Natural killer cell (primary cell): Measurements from ENCODE around the gene ETNK2. TPM values are rescaled to one million over a fixed set of nuclear protein-coding genes. Genes with fewer than 3 reads are reported as not detected.

ENCODE experiments used
- ATAC-seq, 3 donors: fragments of 150-1000 bp in 2 of 3; fragments of 200-7000 bp in 1 of 3; cut with Tn5 transposase; 1 replicate in 1 of 3; 2 replicates in 2 of 3; pipeline ENCODE4 v1.10.0; 2021; ENCODE audit warnings: mild to moderate bottlenecking in 2 of 3, moderate library complexity in 2 of 3
- DNase-seq, 2 donors: peaks; one replicate each; pipeline versions ENCODE4 v3.0.0 to v3.0.0-alpha.2; 2013 to 2021; ENCODE audit warnings: mixed read lengths in 1 of 2
- H3K27ac ChIP-seq: one replicate; pipeline ENCODE4 v1.5.1; 2013; ENCODE audit warnings: mild to moderate bottlenecking, low read length
- H3K27me3 ChIP-seq: one replicate; pipeline ENCODE4 v1.6.1; 2013; ENCODE audit warnings: low read length; ENCODE audit not compliant: control insufficient read depth, insufficient read depth
- H3K36me3 ChIP-seq: one replicate; pipeline ENCODE4 v1.6.1; 2013; ENCODE audit warnings: low read length; ENCODE audit not compliant: control insufficient read depth, insufficient read depth
- H3K4me1 ChIP-seq: one replicate; pipeline ENCODE4 v1.6.1; 2013; ENCODE audit warnings: low read length; ENCODE audit not compliant: control insufficient read depth, insufficient read depth
- H3K4me3 ChIP-seq: one replicate; pipeline ENCODE4 v1.5.1; 2013; ENCODE audit warnings: low read length
- H3K9me3 ChIP-seq: one replicate; pipeline ENCODE4 v1.6.1; 2013; ENCODE audit warnings: low read length; ENCODE audit not compliant: control insufficient read depth, insufficient read depth
- H3K27ac Mint-ChIP-seq, 2 donors: one replicate each; pipeline ENCODE4 v1.8.0; 2022; ENCODE audit warnings: mild to moderate bottlenecking in 2 of 2, mixed read lengths in 2 of 2, moderate library complexity in 1 of 2
- H3K27me3 Mint-ChIP-seq, 2 donors: one replicate each; pipeline ENCODE4 v1.8.0; 2022; ENCODE audit warnings: low read depth in 2 of 2, mixed read lengths in 2 of 2
- H3K36me3 Mint-ChIP-seq: one replicate; pipeline ENCODE4 v1.8.0; 2022; ENCODE audit warnings: mixed read lengths
- H3K4me1 Mint-ChIP-seq, 2 donors: one replicate each; pipeline ENCODE4 v1.8.0; 2022; ENCODE audit warnings: mixed read lengths in 2 of 2
- H3K4me3 Mint-ChIP-seq: one replicate; pipeline ENCODE4 v1.8.0; 2022; ENCODE audit warnings: mild to moderate bottlenecking, moderate library complexity, mixed read lengths
- H3K9me3 Mint-ChIP-seq, 2 donors: one replicate each; pipeline ENCODE4 v1.8.0; 2022; ENCODE audit warnings: mixed read lengths in 2 of 2
- CTCF ChIP-seq: fragments of 200-600 bp; IDR thresholded peaks from one replicate; pipeline ENCODE4 v1.8.0; 2022; ENCODE audit warnings: antibody characterized with exemption
- WGBS: methylation state at CpG from one replicate; pipeline ENCODE4 v1.1.7; 2013; ENCODE audit warnings: missing lambda C conversion rate; ENCODE audit not compliant: insufficient coverage; 5-methylcytosine and 5-hydroxymethylcytosine counted together
- intact Hi-C: fragments of 100-400 bp; cut with micrococcal nuclease; formaldehyde crosslinking; loops from one replicate; pipeline ENCODE4 v1.14.2; 2022
- total RNA-seq, 4 donors: library from RNA; stranded (reverse); fragments of 120-200 nt in 1 of 4; gene quantifications; one replicate each; pipeline versions ENCODE4 v1.2.3 to v1.2.4, GENCODE V29; 2013 to 2022

ETNK2 gene
- total RNA-seq, 3 donors from 2014 or later (not counting 1 experiment from before 2014, with no cell fraction given): 5.1 to 5.8 (median 5.5) TPM

GRCh38 chr1:204149107-204149506, 2.7 kb downstream of the ETNK2 start:
- no peaks in the 10 kb centered on the region for H3K27me3 ChIP-seq
- H3K4me1 ChIP-seq: peaks cover 17% of the 10 kb centered on the region
- peaks cover 0 to 4% of the 10 kb centered on the region in 2 donors for H3K4me1 Mint-ChIP-seq
- WGBS: 74% methylated on average over 2 of the region's 2 CpGs
- peak overlapping the region; percentile 28 for H3K4me3 Mint-ChIP-seq
- intact Hi-C loops: no loop called here
- no peak for ATAC-seq
- no peak overlapping the region for H3K4me3 ChIP-seq
- H3K27ac ChIP-seq: no peak overlapping the region
- peaks cover 0 to 13% of the 10 kb centered on the region in 2 donors for H3K27me3 Mint-ChIP-seq
- H3K9me3 ChIP-seq: no peaks in the 10 kb centered on the region
- DNase-seq: no peak
- no peak overlapping the region for H3K27ac Mint-ChIP-seq
- no peaks in the 10 kb centered on the region for H3K36me3 Mint-ChIP-seq
- H3K9me3 Mint-ChIP-seq: no peaks in the 10 kb centered on the region
- no peaks in the 10 kb centered on the region for H3K36me3 ChIP-seq
- TF ChIP-seq CTCF: no peak

GRCh38 chr1:204147406-204148383, 4.1 kb downstream of the ETNK2 start:
- no peak for DNase-seq
- Histone ChIP-seq H3K36me3 (no peaks in the 10 kb centered on the region), H3K9me3 (no peaks in the 10 kb centered on the region), H3K27me3 (no peaks in the 10 kb centered on the region), H3K4me1 (peaks cover 14% of the 10 kb centered on the region), H3K4me3 (no peak overlapping the region), H3K27ac (no peak overlapping the region)
- Mint-ChIP-seq H3K4me1 (peaks cover 0 to 4% of the 10 kb centered on the region in 2 donors), H3K36me3 (no peaks in the 10 kb centered on the region), H3K27me3 (peaks cover 0 to 5% of the 10 kb centered on the region in 2 donors), H3K9me3 (no peaks in the 10 kb centered on the region), H3K4me3 (no peak overlapping the region), H3K27ac (no peak overlapping the region)
- intact Hi-C loops: no loop called here
- no peak for ATAC-seq
- WGBS: 89% methylated on average over 13 of the region's 13 CpGs
- no peak for TF ChIP-seq CTCF

- no peak overlapping the region for H3K27ac ChIP-seq
- H3K4me1 ChIP-seq: peaks cover 8% of the 10 kb centered on the region
- TF ChIP-seq CTCF: no peak
- no peak overlapping the region for H3K4me3 ChIP-seq
- H3K9me3 Mint-ChIP-seq: no peaks in the 10 kb centered on the region
- H3K4me3 Mint-ChIP-seq: no peak overlapping the region
- no peaks in the 10 kb centered on the region for H3K36me3 ChIP-seq
- DNase-seq (no peak), ATAC-seq (no peak)
- H3K36me3 Mint-ChIP-seq: no peaks in the 10 kb centered on the region
- H3K27me3 ChIP-seq: no peaks in the 10 kb centered on the region
- no peaks in the 10 kb centered on the region for H3K9me3 ChIP-seq
- intact Hi-C loops: no loop called here
- WGBS: 93% methylated on average over 7 of the region's 7 CpGs
- H3K27ac Mint-ChIP-seq: peak overlapping the region in 1 of 2 donors; percentile 13
- peaks cover 0 to 5% of the 10 kb centered on the region in 2 donors for H3K27me3 Mint-ChIP-seq
- H3K4me1 Mint-ChIP-seq: no peaks in the 10 kb centered on the region
These were observed 4.9 kb downstream of the ETNK2 start for GRCh38 chr1:204146965-204147364.
